Common myeloid progenitor, CD34-positive (primary cell): ENCODE measurements around the gene MCIDAS.
A peak's percentile ranks its signal among the peaks of the same experiment; 100 is the strongest.

Experiments
- CTCF ChIA-PET: fragments of 350-600 bp; sonication (Branson Sonifier 250); formaldehyde crosslinking; loops from one replicate; lab custom pipeline; 2021; ENCODE audit warnings: antibody characterized with exemption; lab: Charles Lee
- POLR2A ChIA-PET: fragments of 350-600 bp; sonication (Branson Sonifier 250); formaldehyde crosslinking; loops from one replicate; lab custom pipeline; 2021; ENCODE audit warnings: antibody characterized with exemption; lab: Charles Lee
- DNase-seq, 3 donors: peaks; one replicate each; pipeline versions ENCODE4 v3.0.0 to v3.0.0-alpha.2; 2013
- H3K27ac ChIP-seq, 2 experiments: 1 replicate in 1 of 2; 2 replicates in 1 of 2; pipeline ENCODE4 v1.7.0; 2013; ENCODE audit warnings: inconsistent platforms in 2 of 2, low read length in 2 of 2, mild to moderate bottlenecking in 2 of 2, low read depth in 1 of 2, moderate library complexity in 1 of 2; ENCODE audit not compliant: severe bottlenecking in 2 of 2, insufficient read depth in 1 of 2, poor library complexity in 1 of 2
- H3K27me3 ChIP-seq, 5 experiments: replicated peaks in 2 of 5; 1 replicate in 3 of 5; 2 replicates in 2 of 5; pipeline versions ENCODE4 v1.6.1 to v1.7.0; 2013; ENCODE audit warnings: low read length in 4 of 5, mild to moderate bottlenecking in 2 of 5, moderate library complexity in 2 of 5, inconsistent platforms in 1 of 5; ENCODE audit not compliant: insufficient read depth in 5 of 5, control insufficient read depth in 4 of 5
- H3K36me3 ChIP-seq, 4 experiments: 1 replicate in 2 of 4; 2 replicates in 2 of 4; pipeline versions ENCODE4 v1.6.1 to v1.7.0; 2013; ENCODE audit warnings: low read length in 3 of 4, control low read depth in 1 of 4, mild to moderate bottlenecking in 1 of 4; ENCODE audit not compliant: control insufficient read depth in 4 of 4, insufficient read depth in 4 of 4
- H3K4me1 ChIP-seq, 4 experiments: 1 replicate in 3 of 4; 2 replicates in 1 of 4; pipeline versions ENCODE4 v1.6.1 to v1.7.1; 2013; ENCODE audit warnings: low read length in 3 of 4, mild to moderate bottlenecking in 3 of 4, control low read depth in 1 of 4, inconsistent platforms in 1 of 4, moderate library complexity in 1 of 4; ENCODE audit not compliant: control insufficient read depth in 4 of 4, insufficient read depth in 4 of 4; ENCODE audit errors: control extremely low read depth in 1 of 4
- H3K4me3 ChIP-seq, 7 experiments: 1 replicate in 4 of 7; 2 replicates in 3 of 7; pipeline versions ENCODE4 v1.5.1 to v1.7.0; 2013; ENCODE audit warnings: mild to moderate bottlenecking in 7 of 7, low read length in 6 of 7, moderate library complexity in 6 of 7, inconsistent platforms in 2 of 7, low read depth in 2 of 7, control low read depth in 1 of 7; ENCODE audit not compliant: insufficient read depth in 4 of 7, control insufficient read depth in 1 of 7; ENCODE audit errors: extremely low read depth in 1 of 7
- H3K9me3 ChIP-seq, 5 experiments: 1 replicate in 4 of 5; 2 replicates in 1 of 5; pipeline versions ENCODE4 v1.6.1 to v1.7.1; 2013; ENCODE audit warnings: low read length in 4 of 5, mild to moderate bottlenecking in 2 of 5, inconsistent platforms in 1 of 5, low read depth in 1 of 5, moderate library complexity in 1 of 5; ENCODE audit not compliant: control insufficient read depth in 4 of 5, insufficient read depth in 2 of 5; ENCODE audit errors: control extremely low read depth in 1 of 5
- WGBS: methylation state at CpG from one replicate; pipeline ENCODE4 v1.1.5; 2013; ENCODE audit not compliant: insufficient coverage; 5-methylcytosine and 5-hydroxymethylcytosine counted together

The MCIDAS gene

GRCh38 chr5:55205001-55205400 is 22.1 kb downstream of the MCIDAS start:
- no peak overlapping the region for H3K4me3 ChIP-seq
- no peaks in the 10 kb centered on the region for H3K36me3 ChIP-seq
- ChIA-PET POLR2A (no interaction called here), CTCF (interaction anchor here (1.1 kb wide), 1 partner anchor 29 kb away, joined by 3 read pairs; no protein-coding TSS in a partner anchor)
- DNase-seq = no peak
- no peaks in the 10 kb centered on the region for H3K9me3 ChIP-seq
- 0% methylated on average over 2 of the region's 2 CpGs for WGBS
- H3K27ac ChIP-seq = no peak overlapping the region
- H3K27me3 ChIP-seq = peaks cover 2 to 25% (median 6%) of the 10 kb centered on the region in 5 experiments
- H3K4me1 ChIP-seq = no peaks in the 10 kb centered on the region

DNA sequence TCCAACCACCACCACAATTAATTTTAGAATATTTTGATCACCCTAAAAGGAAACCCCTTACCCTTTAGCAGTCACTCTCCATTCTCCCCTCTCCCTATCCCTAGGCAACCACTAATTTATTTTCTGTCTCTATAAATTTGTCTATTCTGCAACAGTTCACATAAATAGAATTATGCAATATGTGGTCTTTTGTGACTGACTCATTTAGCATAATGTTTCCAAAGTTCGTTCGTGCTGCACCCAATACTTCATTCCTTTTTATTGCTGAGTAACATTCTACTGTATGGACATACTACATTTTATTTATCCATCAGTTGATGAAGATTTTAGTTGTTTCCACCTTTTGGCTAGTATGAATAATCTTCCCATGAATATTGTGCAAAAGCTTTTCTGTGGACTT is 36.0 kb downstream of the MCIDAS start:
- Histone ChIP-seq H3K27ac (no peak overlapping the region), H3K4me3 (no peak overlapping the region), H3K36me3 (no peaks in the 10 kb centered on the region), H3K9me3 (no peaks in the 10 kb centered on the region), H3K27me3 (peaks cover 7 to 59% (median 8%) of the 10 kb centered on the region in 5 experiments), H3K4me1 (no peaks in the 10 kb centered on the region)
- ChIA-PET CTCF (interaction anchor here (1.0 to 1.9 kb wide), 2 partner anchors 16 to 22 kb away, joined by 3 to 5 read pairs; no protein-coding TSS in a partner anchor), POLR2A (no interaction called here)
- DNase-seq = no peak
- no CpG with 5 or more reads among the region's 2 CpGs for WGBS

- Histone ChIP-seq H3K9me3 (peaks cover 0 to 1% (median 0%) of the 10 kb centered on the region in 5 experiments), H3K27me3 (peaks cover 7 to 65% (median 18%) of the 10 kb centered on the region in 5 experiments), H3K4me3 (no peak overlapping the region), H3K27ac (no peak overlapping the region), H3K36me3 (no peaks in the 10 kb centered on the region), H3K4me1 (no peaks in the 10 kb centered on the region)
- DNase-seq = no peak
- WGBS = 94% methylated on average over 2 of the region's 6 CpGs
- ChIA-PET POLR2A (no interaction called here), CTCF (interaction anchor here (1.0 to 2.7 kb wide), 7 partner anchors 8 to 39 kb away, joined by 3 to 9 read pairs (median 3); no protein-coding TSS in a partner anchor)
These were observed 38.2 kb downstream of the MCIDAS start for GRCh38 chr5:55188656-55189540.

DNA sequence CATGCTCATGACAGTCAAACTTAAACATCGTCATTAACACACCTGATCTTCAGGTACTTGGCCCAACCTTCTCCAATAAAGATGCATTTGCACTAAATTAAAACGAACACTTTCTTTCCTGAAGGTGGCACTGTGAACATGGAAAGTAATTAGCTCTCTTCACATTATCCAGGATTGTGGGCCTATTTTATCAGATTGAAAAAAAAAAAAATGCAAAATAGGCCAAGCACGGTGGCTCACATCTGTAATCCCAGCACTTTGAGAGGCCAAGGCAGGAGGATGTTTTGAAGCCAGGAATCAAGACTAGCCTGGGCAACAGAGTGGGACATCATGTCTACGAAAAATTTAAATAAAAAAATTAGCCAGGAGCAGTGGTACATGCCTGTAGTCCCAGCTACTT is 39.7 kb downstream of the MCIDAS start:
- peaks cover 0 to 5% (median 3%) of the 10 kb centered on the region in 5 experiments for H3K9me3 ChIP-seq
- no peaks in the 10 kb centered on the region for H3K36me3 ChIP-seq
- ChIA-PET POLR2A (interaction anchor here (0.7 kb wide), 1 partner anchor 434 kb away, joined by 4 read pairs; no protein-coding TSS in a partner anchor), CTCF (interaction anchor here (0.6 to 1.7 kb wide), 9 partner anchors 9 to 51 kb away, joined by 3 to 7 read pairs (median 3); partner anchors contain the start of gene CDC20B)
- 65% methylated on average over 2 of the region's 4 CpGs for WGBS
- H3K27ac ChIP-seq = no peak overlapping the region
- DNase-seq = peak in 2 of 3 donors; percentile 36 to 42
- H3K27me3 ChIP-seq = peaks cover 7 to 64% (median 16%) of the 10 kb centered on the region in 5 experiments
- no peaks in the 10 kb centered on the region for H3K4me1 ChIP-seq
- H3K4me3 ChIP-seq = no peak overlapping the region

DNA sequence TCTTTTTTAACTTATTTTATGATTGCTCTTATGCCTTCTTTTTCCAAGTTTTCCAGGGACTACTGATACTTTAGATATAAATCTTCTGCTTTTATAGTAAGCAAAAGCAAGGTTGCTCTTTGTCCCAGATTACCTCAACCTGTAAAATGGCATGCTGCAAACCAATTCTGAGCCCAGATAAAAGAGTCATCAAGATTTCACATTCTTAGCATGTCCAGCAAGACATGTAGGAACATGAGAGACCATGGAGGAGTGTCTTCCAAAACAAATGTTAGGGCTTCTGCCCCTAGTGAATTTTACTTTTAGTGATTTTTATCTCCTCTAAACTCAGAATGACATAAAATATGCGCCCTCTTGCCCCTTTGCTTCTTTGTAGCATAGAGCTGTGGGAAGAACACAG is 47.1 kb downstream of the MCIDAS start:
- ChIA-PET POLR2A (no interaction called here), CTCF (interaction anchor here (1.4 to 1.7 kb wide), 2 partner anchors 9 to 10 kb away, joined by 3 to 9 read pairs; no protein-coding TSS in a partner anchor)
- Histone ChIP-seq H3K27me3 (peaks cover 27 to 85% (median 31%) of the 10 kb centered on the region in 5 experiments), H3K4me3 (no peak overlapping the region), H3K27ac (no peak overlapping the region), H3K4me1 (peaks cover 5 to 16% (median 9%) of the 10 kb centered on the region in 4 experiments), H3K36me3 (no peaks in the 10 kb centered on the region), H3K9me3 (peaks cover 0 to 5% (median 3%) of the 10 kb centered on the region in 5 experiments)
- 100% methylated on average over 1 of the region's 1 CpG for WGBS
- DNase-seq = no peak

- ChIA-PET POLR2A (no interaction called here), CTCF (interaction anchor here (0.7 to 4.1 kb wide), 5 partner anchors 9 to 58 kb away, joined by 3 to 27 read pairs (median 4); partner anchors contain the start of gene CCNO)
- H3K36me3 ChIP-seq = no peaks in the 10 kb centered on the region
- no CpG with 5 or more reads among the region's 2 CpGs for WGBS
- peaks cover 10 to 33% (median 24%) of the 10 kb centered on the region in 4 experiments for H3K4me1 ChIP-seq
- H3K4me3 ChIP-seq = no peak overlapping the region
- peak in 1 of 3 donors; percentile 6 for DNase-seq
- no peaks in the 10 kb centered on the region for H3K9me3 ChIP-seq
- H3K27ac ChIP-seq = no peak overlapping the region
- H3K27me3 ChIP-seq = peaks cover 25 to 91% (median 35%) of the 10 kb centered on the region in 5 experiments
These were observed 50.0 kb downstream of the MCIDAS start for GRCh38 chr5:55177078-55177477.
